ENCODE measurements around the gene FRMD1.

DNA sequence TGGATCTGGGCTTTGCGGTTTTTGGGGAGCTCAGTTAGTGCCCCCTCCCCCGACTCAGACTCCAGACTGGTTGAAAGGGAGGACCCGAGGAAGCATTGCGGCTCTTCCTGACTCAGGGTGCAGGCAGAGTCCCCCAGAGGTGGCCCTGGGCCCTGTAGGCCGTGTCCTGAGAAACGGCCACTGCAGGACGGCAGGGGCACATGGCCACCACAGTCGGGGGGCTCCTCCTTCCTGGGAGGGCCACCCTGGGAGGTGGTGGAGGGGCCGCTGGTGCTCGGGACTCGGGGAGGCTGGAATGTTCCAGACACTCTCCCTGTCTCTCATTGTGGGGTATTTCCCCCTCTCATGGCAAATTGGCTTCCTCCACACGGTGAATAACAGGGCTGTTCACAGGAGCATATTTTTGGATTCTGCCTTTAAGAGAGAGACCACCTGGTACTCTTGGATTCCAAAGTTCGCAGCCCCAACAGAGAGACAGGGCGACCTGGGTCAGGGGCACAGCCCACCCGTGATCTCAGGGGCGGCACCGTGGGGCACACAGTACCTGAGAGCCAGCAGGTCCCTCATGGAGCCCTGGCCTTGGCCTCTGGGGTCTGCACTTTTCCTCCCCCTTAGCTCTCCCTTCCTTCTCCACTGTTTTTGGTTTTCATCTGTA lies 35.7 kb downstream of the FRMD1 start:
- TF ChIP-seq POLR2A (IDR thresholded peaks at IDR 0.05; ENCODE audit: low read length) (no peak), GATA1 (IDR thresholded peaks at IDR 0.05; ENCODE audit: low read depth, low read length) (no peak)
